SK-N-SH (cell line): ENCODE data around the gene DCAKD. TPM values are rescaled to one million over a fixed set of nuclear protein-coding genes. Genes with fewer than 3 reads are reported as not detected.

Experiments used
- CTCF ChIA-PET: fragments of 300-600, 350-600 bp; formaldehyde crosslinking; extraction: SDS; loops from one replicate; lab custom pipeline; 2021; lab: Yijun Ruan, JAX
- POLR2A ChIA-PET: fragments of 350-600 bp; sonication (Branson Sonifier 250); formaldehyde crosslinking; extraction: SDS; loops from one replicate; lab custom pipeline; 2020; ENCODE audit warnings: antibody characterized with exemption, inconsistent platforms; lab: Yijun Ruan, JAX
- DNase-seq: peaks from one replicate; pipeline ENCODE4 v3.0.0; 2012
- H2AFZ ChIP-seq: fragments of 200-600 bp; sonication (generic); 2 replicates; pipeline ENCODE4 v1.8.1; 2016; ENCODE audit warnings: antibody characterized with exemption, mild to moderate bottlenecking, low read depth
- H3F3A ChIP-seq: fragments of 200-600 bp; sonication (generic); replicated peaks from 2 replicates; pipeline ENCODE3; 2016; ENCODE audit warnings: antibody characterized with exemption, mild to moderate bottlenecking; ENCODE audit not compliant: insufficient read depth
- H3K27ac ChIP-seq, 2 experiments: fragments of 200-500 bp in 1 of 2; fragments of 200-600 bp in 1 of 2; sonication (Bioruptor generic) in 1 of 2; sonication (generic), shearing (Covaris generic) in 1 of 2; 2 replicates each; pipeline versions ENCODE4 v1.5.1 to v1.6.1; 2014 to 2016; ENCODE audit warnings: low read depth in 2 of 2, inconsistent platforms in 1 of 2, low read length in 1 of 2, mild to moderate bottlenecking in 1 of 2, mixed read lengths in 1 of 2
- H3K27me3 ChIP-seq: fragments of 200-600 bp; sonication (generic), shearing (Covaris generic); 2 replicates; pipeline ENCODE4 v1.6.1; 2016; ENCODE audit warnings: mixed run types; ENCODE audit not compliant: insufficient read depth
- H3K36me3 ChIP-seq, 2 experiments: fragments of 200-500 bp in 1 of 2; fragments of 200-600 bp in 1 of 2; sonication (Bioruptor generic) in 1 of 2; sonication (generic) in 1 of 2; replicated peaks in 1 of 2; 2 replicates each; pipeline versions ENCODE3 to v1.5.1; 2014 to 2016; ENCODE audit warnings: low read length in 1 of 2, mild to moderate bottlenecking in 1 of 2; ENCODE audit not compliant: insufficient read depth in 2 of 2, control insufficient read depth in 1 of 2
- H3K4me1 ChIP-seq, 2 experiments: fragments of 200-500 bp in 1 of 2; fragments of 200-600 bp in 1 of 2; sonication (Bioruptor generic) in 1 of 2; sonication (generic), shearing (Covaris generic) in 1 of 2; 2 replicates each; pipeline versions ENCODE4 v1.5.1 to v1.6.1; 2014 to 2016; ENCODE audit warnings: low read depth in 1 of 2, low read length in 1 of 2, mixed run types in 1 of 2; ENCODE audit not compliant: insufficient read depth in 2 of 2, control insufficient read depth in 1 of 2
- H3K4me2 ChIP-seq: fragments of 200-600 bp; sonication (generic), shearing (Covaris generic); 2 replicates; pipeline ENCODE4 v1.6.1; 2017; ENCODE audit warnings: mixed run types
- H3K4me3 ChIP-seq, 2 experiments: fragments of 200-500 bp in 1 of 2; fragments of 200-600 bp in 1 of 2; sonication (Bioruptor generic) in 1 of 2; sonication (generic), shearing (Covaris generic) in 1 of 2; 2 replicates each; pipeline versions ENCODE4 v1.5.1 to v1.8.1; 2014 to 2016; ENCODE audit warnings: low read depth in 2 of 2, inconsistent platforms in 1 of 2, low read length in 1 of 2, mild to moderate bottlenecking in 1 of 2, mixed read lengths in 1 of 2, moderate library complexity in 1 of 2
- H3K79me2 ChIP-seq: fragments of 200-600 bp; sonication (generic); 2 replicates; pipeline ENCODE4 v1.8.1; 2017; ENCODE audit warnings: mild to moderate bottlenecking; ENCODE audit not compliant: insufficient read depth
- H3K9ac ChIP-seq: fragments of 200-600 bp; sonication (generic); 2 replicates; pipeline ENCODE4 v1.6.1; 2017; ENCODE audit warnings: mixed run types
- H3K9me2 ChIP-seq: fragments of 200-600 bp; sonication (generic); 2 replicates; pipeline ENCODE4 v1.6.1; 2017; ENCODE audit warnings: mixed run types
- H3K9me3 ChIP-seq: fragments of 200-600 bp; sonication (generic); 2 replicates; pipeline ENCODE4 v1.6.1; 2017; ENCODE audit warnings: mixed run types, mild to moderate bottlenecking, moderate library complexity
- H4K20me1 ChIP-seq: fragments of 200-600 bp; sonication (generic); 2 replicates; pipeline ENCODE4 v1.6.1; 2017; ENCODE audit warnings: mild to moderate bottlenecking, mixed run types; ENCODE audit not compliant: insufficient read depth
- CHD2 ChIP-seq: fragments of 150-350 bp; IDR thresholded peaks from 2 replicates; pipeline ENCODE4 v1.6.1; 2018; ENCODE audit warnings: low read length; ENCODE audit not compliant: partially characterized antibody
- ELF1 ChIP-seq: IDR thresholded peaks from 2 replicates; pipeline ENCODE4 v1.4.0; 2012
- EP300 ChIP-seq, 2 experiments: IDR thresholded peaks; 2 replicates each; pipeline versions ENCODE4 v1.4.0 to v1.6.1; 2012; ENCODE audit warnings: borderline replicate concordance in 1 of 2, low read depth in 1 of 2, low read length in 1 of 2
- EZH2phosphoT487 ChIP-seq: fragments of 200-600 bp; sonication (generic); IDR thresholded peaks from 2 replicates; pipeline ENCODE4 v1.6.1; 2017; ENCODE audit warnings: low read depth, mixed run types, mild to moderate bottlenecking, antibody characterized with exemption, moderate library complexity, borderline replicate concordance
- FOSL2 ChIP-seq: IDR thresholded peaks from 2 replicates; pipeline ENCODE4 v1.4.0; 2012; ENCODE audit warnings: low read depth, mild to moderate bottlenecking, moderate library complexity, borderline replicate concordance
- FOXJ3 ChIP-seq: sonication (generic); formaldehyde crosslinking; IDR thresholded peaks from 2 replicates; pipeline ENCODE4 v1.5.1; 2020; ENCODE audit warnings: mild to moderate bottlenecking, missing genetic modification reagents
- FOXM1 ChIP-seq: IDR thresholded peaks from 2 replicates; pipeline ENCODE4 v1.4.0; 2012; ENCODE audit warnings: low read depth, mild to moderate bottlenecking
- GABPA ChIP-seq: IDR thresholded peaks from 2 replicates; pipeline ENCODE4 v1.4.0; 2012; ENCODE audit warnings: low read depth, mild to moderate bottlenecking
- GATA2 ChIP-seq: sonication (generic); formaldehyde crosslinking; IDR thresholded peaks from 2 replicates; pipeline ENCODE4 v1.5.0; 2020; ENCODE audit warnings: mild to moderate bottlenecking, missing genetic modification reagents
- IRF3 ChIP-seq: fragments of 150-350 bp; IDR thresholded peaks from 2 replicates; pipeline ENCODE4 v1.6.1; 2016; ENCODE audit warnings: mild to moderate bottlenecking, low read depth, low read length
- MAX ChIP-seq: IDR thresholded peaks from 2 replicates; pipeline ENCODE4 v1.4.0; 2012; ENCODE audit warnings: low read depth
- MEF2A ChIP-seq: IDR thresholded peaks from 2 replicates; pipeline ENCODE4 v1.4.0; 2012; ENCODE audit warnings: low read depth, borderline replicate concordance
- NFIC ChIP-seq: IDR thresholded peaks from 2 replicates; pipeline ENCODE4 v1.4.0; 2012; ENCODE audit warnings: borderline replicate concordance
- NRF1 ChIP-seq: IDR thresholded peaks from 2 replicates; pipeline ENCODE4 v1.6.1; 2012; ENCODE audit warnings: low read depth, mild to moderate bottlenecking, low read length
- POLR2AphosphoS5 ChIP-seq: IDR thresholded peaks from 2 replicates; pipeline ENCODE4 v1.6.1; 2012; ENCODE audit warnings: low read depth, low read length
- RAD21 ChIP-seq: IDR thresholded peaks from 2 replicates; pipeline ENCODE4 v1.6.1; 2012; ENCODE audit warnings: mild to moderate bottlenecking, low read length
- RCOR1 ChIP-seq: fragments of 150-350 bp; IDR thresholded peaks from 2 replicates; pipeline ENCODE4 v1.6.1; 2017; ENCODE audit warnings: antibody characterized with exemption, low read length
- RXRA ChIP-seq: IDR thresholded peaks from 2 replicates; pipeline ENCODE4 v1.4.0; 2012; ENCODE audit warnings: low read depth, mild to moderate bottlenecking, borderline replicate concordance
- SIN3A ChIP-seq: IDR thresholded peaks from 2 replicates; pipeline ENCODE4 v1.6.1; 2012; ENCODE audit warnings: low read depth, mild to moderate bottlenecking, low read length, moderate library complexity, borderline replicate concordance
- SMC3 ChIP-seq: IDR thresholded peaks from 2 replicates; pipeline ENCODE4 v1.6.1; 2012; ENCODE audit warnings: low read depth, low read length, improper control_type of control experiment
- TAF1 ChIP-seq: IDR thresholded peaks from 2 replicates; pipeline ENCODE4 v1.6.1; 2012; ENCODE audit warnings: low read depth, mild to moderate bottlenecking, low read length, moderate library complexity, borderline replicate concordance
- TCF12 ChIP-seq: IDR thresholded peaks from 2 replicates; pipeline ENCODE4 v1.4.0; 2012
- TEAD4 ChIP-seq: IDR thresholded peaks from 2 replicates; pipeline ENCODE4 v1.4.0; 2012; ENCODE audit warnings: mild to moderate bottlenecking, borderline replicate concordance; ENCODE audit not compliant: insufficient read depth
- YY1 ChIP-seq: IDR thresholded peaks from 2 replicates; pipeline ENCODE4 v1.4.0; 2012; ENCODE audit warnings: low read depth, mild to moderate bottlenecking
- WGBS: methylation state at CpG from one replicate; pipeline ENCODE4 v1.1.6; 2017; ENCODE audit warnings: low lambda C conversion rate; 5-methylcytosine and 5-hydroxymethylcytosine counted together
- polyA plus RNA-seq, 3 experiments: library from polyadenylated mRNA; depleted of rRNA; stranded (reverse); fragments of >200 nt; gene quantifications; 2 replicates each; pipeline ENCODE4 v1.2.3, GENCODE V29; 2012
- TF ChIP-seq, protein P1 (sequence below): IDR thresholded peaks from 2 replicates; pipeline ENCODE4; 2012
- TF ChIP-seq, protein P2 (sequence below): IDR thresholded peaks from 2 replicates; pipeline ENCODE4 v1.4.0; 2012; ENCODE audit warnings: low read depth, borderline replicate concordance
- TF ChIP-seq, protein P3 (sequence below): IDR thresholded peaks from 2 replicates; pipeline ENCODE4 v1.4.0; 2012; ENCODE audit warnings: low read depth, borderline replicate concordance

Gene DCAKD
- polyA plus RNA-seq, 1 of the 3 experiments (the other 2 are of a cell fraction), result 48.8 TPM

- Histone ChIP-seq H3K79me2 (no peaks in the 10 kb centered on the region), H3K9me2 (no peaks in the 10 kb centered on the region)
- POLR2A ChIA-PET, result no interaction called here
Measured at GRCh38 chr17:45001310-45001709, 50.1 kb downstream of the DCAKD start.

DNA sequence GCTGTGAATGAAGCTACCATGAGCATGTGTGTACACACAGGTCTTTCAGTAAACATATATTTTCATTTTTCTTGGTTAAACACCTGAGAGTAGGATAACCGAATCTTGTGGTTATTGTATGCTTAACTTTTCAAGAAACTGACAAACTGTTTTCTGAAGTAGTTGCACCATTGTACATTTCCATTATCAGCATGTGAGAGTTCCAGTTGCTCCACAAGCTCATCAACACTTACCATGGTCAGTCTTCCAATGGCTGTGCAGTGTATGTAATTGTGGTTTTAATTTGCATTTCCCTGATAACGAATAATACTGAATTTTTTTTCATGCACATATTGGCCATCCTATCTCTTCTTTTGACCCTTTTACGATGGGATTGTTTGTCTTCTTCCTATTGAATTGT lies 52.0 kb downstream of the DCAKD start:
- H3K4me2 ChIP-seq, result no peak overlapping the region
- H3K27me3 ChIP-seq, result no peaks in the 10 kb centered on the region
- POLR2A ChIA-PET, result no interaction called here
- no peaks in the 10 kb centered on the region for H3K9me2 ChIP-seq
- H4K20me1 ChIP-seq, result no peaks in the 10 kb centered on the region
- no peak overlapping the region for H3K27ac ChIP-seq
- no peak overlapping the region for H3K9ac ChIP-seq
- CTCF ChIA-PET, result interaction anchor here (1.2 to 1.4 kb wide), 2 partner anchors 9 to 29 kb away, joined by 4 read pairs; no protein-coding TSS in a partner anchor
- no peaks in the 10 kb centered on the region for H3K9me3 ChIP-seq
- H2AFZ ChIP-seq, result no peak overlapping the region
- no peaks in the 10 kb centered on the region; a peak in 1 of 4 replicates for H3K4me1 ChIP-seq
- no peaks in the 10 kb centered on the region for H3K79me2 ChIP-seq
- DNase-seq, result no peak
- H3K36me3 ChIP-seq, result no peaks in the 10 kb centered on the region
- 28% methylated on average over 3 of the region's 3 CpGs for WGBS
- H3F3A ChIP-seq, result no peaks in the 10 kb centered on the region
- no peak overlapping the region for H3K4me3 ChIP-seq
- no peak for TF ChIP-seq RXRA
- TF ChIP-seq TEAD4, result no peak
- TF ChIP-seq POLR2AphosphoS5, result no peak
- TF ChIP-seq, protein P1, sequence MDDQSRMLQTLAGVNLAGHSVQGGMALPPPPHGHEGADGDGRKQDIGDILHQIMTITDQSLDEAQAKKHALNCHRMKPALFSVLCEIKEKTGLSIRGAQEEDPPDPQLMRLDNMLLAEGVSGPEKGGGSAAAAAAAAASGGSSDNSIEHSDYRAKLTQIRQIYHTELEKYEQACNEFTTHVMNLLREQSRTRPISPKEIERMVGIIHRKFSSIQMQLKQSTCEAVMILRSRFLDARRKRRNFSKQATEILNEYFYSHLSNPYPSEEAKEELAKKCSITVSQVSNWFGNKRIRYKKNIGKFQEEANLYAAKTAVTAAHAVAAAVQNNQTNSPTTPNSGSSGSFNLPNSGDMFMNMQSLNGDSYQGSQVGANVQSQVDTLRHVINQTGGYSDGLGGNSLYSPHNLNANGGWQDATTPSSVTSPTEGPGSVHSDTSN, result no peak
- TF ChIP-seq FOXJ3, result no peak
- no peak for TF ChIP-seq MEF2A
- TF ChIP-seq YY1, result no peak
- TF ChIP-seq IRF3, result no peak
- TF ChIP-seq TCF12, result no peak
- TF ChIP-seq SMC3, result no peak
- no peak for TF ChIP-seq FOXM1
- no peak for TF ChIP-seq FOSL2
- no peak for TF ChIP-seq RAD21
- no peak for TF ChIP-seq ELF1
- TF ChIP-seq SIN3A, result no peak

More at GRCh38 chr17:45001310-45001709, 50.1 kb downstream of the DCAKD start:
- Histone ChIP-seq H3K9ac (no peak overlapping the region), H4K20me1 (no peaks in the 10 kb centered on the region), H3F3A (no peaks in the 10 kb centered on the region), H3K27ac (no peak overlapping the region), H3K36me3 (no peaks in the 10 kb centered on the region), H3K4me2 (no peak overlapping the region), H3K27me3 (no peaks in the 10 kb centered on the region), H3K9me3 (no peaks in the 10 kb centered on the region), H2AFZ (no peak overlapping the region), H3K4me3 (no peak overlapping the region), H3K4me1 (no peaks in the 10 kb centered on the region; a peak in 1 of 4 replicates)
- no peak for TF ChIP-seq EZH2phosphoT487
- no peak for TF ChIP-seq MAX
- no peak for TF ChIP-seq MEF2A
- no peak for TF ChIP-seq FOXM1
- TF ChIP-seq RXRA, result no peak
- TF ChIP-seq GATA2 (CRISPR knock-in tag), result no peak
- TF ChIP-seq YY1, result no peak
- no peak for TF ChIP-seq CHD2
- no peak for TF ChIP-seq RCOR1
- TF ChIP-seq ELF1, result no peak
- TF ChIP-seq EP300 (IDR thresholded peaks at IDR 0.05; ENCODE audit: borderline replicate concordance in 1 of 2, low read depth in 1 of 2, low read length in 1 of 2), result no peak
- TF ChIP-seq NRF1, result no peak
- TF ChIP-seq GABPA, result no peak
- TF ChIP-seq TAF1, result no peak
- TF ChIP-seq, protein P2, sequence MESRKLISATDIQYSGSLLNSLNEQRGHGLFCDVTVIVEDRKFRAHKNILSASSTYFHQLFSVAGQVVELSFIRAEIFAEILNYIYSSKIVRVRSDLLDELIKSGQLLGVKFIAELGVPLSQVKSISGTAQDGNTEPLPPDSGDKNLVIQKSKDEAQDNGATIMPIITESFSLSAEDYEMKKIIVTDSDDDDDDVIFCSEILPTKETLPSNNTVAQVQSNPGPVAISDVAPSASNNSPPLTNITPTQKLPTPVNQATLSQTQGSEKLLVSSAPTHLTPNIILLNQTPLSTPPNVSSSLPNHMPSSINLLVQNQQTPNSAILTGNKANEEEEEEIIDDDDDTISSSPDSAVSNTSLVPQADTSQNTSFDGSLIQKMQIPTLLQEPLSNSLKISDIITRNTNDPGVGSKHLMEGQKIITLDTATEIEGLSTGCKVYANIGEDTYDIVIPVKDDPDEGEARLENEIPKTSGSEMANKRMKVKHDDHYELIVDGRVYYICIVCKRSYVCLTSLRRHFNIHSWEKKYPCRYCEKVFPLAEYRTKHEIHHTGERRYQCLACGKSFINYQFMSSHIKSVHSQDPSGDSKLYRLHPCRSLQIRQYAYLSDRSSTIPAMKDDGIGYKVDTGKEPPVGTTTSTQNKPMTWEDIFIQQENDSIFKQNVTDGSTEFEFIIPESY, result no peak
- no peak for TF ChIP-seq NFIC
- TF ChIP-seq FOSL2, result no peak
- TF ChIP-seq, protein P3, sequence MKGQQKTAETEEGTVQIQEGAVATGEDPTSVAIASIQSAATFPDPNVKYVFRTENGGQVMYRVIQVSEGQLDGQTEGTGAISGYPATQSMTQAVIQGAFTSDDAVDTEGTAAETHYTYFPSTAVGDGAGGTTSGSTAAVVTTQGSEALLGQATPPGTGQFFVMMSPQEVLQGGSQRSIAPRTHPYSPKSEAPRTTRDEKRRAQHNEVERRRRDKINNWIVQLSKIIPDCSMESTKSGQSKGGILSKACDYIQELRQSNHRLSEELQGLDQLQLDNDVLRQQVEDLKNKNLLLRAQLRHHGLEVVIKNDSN, result no peak
- TF ChIP-seq TCF12, result no peak
- no peak for DNase-seq
- 46% methylated on average over 3 of the region's 3 CpGs for WGBS
- CTCF ChIA-PET, result interaction anchor here (1.1 kb wide), 1 partner anchor 11 kb away, joined by 3 read pairs; no protein-coding TSS in a partner anchor
